ENCODE results near the gene GET3.

Gene GET3

GRCh38 chr19:12754465-12755196, 17.3 kb downstream of the GET3 start:
- no peak for DNase-seq

DNA sequence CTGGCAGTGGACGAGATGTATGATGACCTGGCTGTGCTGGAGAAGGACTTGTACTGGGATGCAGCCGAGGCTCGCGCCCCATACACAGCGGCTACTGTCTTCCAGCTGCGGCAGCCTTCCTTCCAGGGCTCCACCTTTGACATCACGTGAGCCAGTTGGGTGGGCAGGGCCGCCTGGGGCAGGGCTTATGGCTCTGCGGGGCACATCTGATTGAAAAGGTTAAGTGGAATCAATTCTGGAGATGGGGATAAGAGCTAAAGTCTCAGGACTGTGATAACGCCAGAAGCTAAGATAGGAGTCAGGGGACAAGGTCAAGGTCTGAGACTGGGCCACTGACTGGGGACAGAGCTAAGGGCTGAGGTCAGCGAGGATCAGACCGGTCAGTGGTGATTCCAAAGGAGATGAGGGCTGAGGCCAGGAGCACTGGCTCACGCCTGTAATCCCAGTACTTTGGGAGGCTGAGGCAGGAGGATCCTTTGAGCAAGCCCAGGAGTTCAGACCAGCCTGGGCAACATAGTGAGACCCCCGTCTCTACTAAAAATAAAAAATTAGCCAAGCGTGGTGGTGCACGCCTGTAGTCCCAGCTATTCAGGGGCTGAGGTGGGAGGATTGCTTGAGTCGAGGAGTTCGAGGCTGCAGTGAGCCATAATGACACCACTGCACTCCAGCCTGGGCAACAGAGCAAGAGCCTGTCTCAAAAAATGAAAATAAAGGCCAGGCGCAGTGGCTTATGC, 19.0 kb downstream of the GET3 start:
- DNase-seq = no peak

DNA sequence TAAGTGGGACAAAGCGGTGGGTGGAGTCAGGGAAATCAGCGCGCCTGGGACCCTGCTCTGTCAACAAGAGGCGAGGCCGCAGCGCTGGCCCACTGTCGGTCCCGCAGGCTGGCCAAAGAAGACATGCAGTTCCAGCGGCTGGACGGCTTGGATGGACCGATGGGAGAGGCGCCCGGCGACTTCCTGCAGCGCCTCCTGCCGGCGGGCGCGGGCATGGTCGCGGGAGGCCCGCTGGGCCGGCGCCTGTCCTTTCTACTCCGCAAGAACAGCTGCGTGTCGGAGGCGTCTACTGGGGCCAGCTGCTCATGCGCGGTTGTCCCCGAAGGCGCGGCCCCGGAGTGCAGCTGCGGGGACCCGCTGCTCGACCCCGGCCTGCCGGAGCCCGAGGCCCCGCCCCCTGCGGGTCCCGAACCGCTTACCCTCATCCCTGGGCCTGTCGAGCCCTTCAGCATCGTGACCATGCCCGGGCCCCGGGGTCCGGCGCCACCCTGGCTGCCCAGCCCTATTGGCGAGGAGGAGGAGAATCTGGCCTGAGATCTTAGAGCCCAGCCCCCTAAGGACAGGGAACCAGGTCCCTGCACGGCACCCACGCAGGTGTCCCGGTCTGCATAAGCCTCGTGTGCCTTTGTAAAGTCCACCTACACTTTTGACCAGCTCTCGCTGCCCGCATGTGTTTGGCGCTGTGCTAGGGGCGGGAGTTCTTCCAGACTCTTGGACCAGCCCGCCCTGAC, 20.4 kb downstream of the GET3 start:
- peak; percentile 64 for DNase-seq

DNA sequence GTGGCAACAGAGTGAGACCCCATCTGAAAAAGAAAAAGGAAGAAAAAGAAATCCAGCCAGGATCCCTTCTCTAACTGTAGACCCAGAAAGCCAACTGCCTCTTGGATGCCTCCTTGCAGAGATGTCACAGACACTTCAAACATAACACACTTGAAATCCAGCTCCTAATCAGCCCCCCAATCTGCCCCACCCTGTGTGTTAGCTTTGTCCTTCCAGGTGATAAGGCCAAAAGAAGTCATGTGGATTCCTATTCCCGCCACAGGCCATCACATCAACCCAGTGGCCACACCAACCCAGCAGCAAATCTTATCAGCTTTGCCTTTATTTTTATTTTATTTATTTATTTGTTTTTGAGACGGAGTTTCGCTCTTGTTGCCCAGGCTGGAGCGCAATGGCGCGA, 22.4 kb downstream of the GET3 start:
- no peak for DNase-seq

DNA sequence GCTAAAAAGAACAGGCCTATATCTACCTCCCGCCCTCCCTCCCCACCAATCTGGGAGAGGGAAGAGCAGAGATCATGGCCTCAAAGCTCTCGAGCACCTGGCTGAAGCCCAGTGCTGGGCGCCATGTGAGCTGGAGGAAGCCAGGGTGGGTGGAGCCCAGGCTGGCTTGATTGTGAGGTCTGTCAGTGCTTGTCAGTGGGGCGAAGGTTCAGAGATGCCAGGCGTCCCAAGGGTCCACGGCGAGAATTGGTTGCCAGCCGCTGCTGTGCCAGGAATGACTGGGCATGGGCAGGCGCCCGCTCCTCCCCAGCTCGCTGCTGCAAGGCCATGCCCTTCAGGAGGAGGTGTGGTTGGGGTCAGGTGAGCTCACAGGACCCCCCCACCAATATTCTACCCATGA, 25.8 kb downstream of the GET3 start:
- no peak for DNase-seq

DNA sequence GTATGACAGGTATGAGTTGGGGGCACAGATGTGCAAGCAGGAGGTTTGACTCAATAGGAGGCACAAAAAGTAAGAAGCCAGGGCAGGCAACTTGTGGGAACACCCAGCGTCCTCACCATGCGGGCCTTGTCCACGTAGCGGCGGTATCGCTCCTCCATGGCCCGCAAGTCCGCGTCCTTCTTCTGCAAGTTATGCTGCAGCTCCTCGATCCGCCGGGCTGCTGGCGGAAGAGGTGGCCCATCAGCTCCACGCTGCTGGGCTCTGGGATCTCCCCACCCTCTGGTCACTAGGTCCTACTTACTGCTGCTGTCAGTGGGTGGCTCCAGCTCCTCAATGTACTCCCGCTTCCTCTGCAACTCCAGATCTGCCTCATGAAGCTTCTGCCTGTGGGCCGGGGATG, 27.4 kb downstream of the GET3 start:
- DNase-seq = no peak

- no peak for DNase-seq
Observed at GRCh38 chr19:12766051-12766521, 28.8 kb downstream of the GET3 start.

DNA sequence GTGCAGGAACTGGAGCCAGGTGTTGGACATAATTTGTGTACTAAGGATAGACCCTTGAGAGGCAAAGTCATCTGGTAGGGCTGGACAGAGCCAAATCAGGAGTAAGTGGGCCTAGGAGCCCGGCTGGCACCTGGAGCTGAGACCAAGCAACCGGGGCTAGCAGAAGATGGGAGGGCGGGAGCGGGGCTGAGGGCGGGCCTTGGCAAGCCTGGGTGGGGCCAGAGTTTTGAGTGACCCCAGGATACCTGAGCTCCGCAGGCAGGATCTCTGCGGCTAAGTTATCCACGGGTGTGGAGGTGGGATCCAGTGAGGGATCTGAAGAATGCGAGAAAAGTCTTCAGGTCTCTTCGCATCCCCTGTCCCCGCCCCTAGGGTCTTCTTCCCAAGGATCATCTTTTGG, 29.9 kb downstream of the GET3 start:
- DNase-seq = no peak

DNA sequence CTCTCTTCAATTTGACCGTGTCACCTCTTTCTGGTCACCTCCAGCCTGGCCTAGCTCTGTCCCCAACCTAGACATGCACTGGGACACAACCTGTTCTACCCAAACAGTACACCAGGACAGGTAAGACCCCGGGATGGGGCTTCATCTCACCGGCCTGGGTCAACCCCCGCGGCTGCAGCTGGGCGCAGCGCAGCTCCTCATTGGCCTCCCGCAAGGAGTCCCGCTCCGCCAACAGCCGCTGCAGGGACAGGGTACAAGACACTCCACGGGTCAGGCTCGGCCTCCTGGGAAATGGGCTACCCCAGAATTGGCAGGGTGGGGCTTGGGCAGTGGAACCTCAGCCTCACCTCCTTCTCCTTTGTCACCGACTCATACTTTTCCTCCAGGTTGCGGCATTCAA, 30.4 kb downstream of the GET3 start:
- DNase-seq = no peak

DNA sequence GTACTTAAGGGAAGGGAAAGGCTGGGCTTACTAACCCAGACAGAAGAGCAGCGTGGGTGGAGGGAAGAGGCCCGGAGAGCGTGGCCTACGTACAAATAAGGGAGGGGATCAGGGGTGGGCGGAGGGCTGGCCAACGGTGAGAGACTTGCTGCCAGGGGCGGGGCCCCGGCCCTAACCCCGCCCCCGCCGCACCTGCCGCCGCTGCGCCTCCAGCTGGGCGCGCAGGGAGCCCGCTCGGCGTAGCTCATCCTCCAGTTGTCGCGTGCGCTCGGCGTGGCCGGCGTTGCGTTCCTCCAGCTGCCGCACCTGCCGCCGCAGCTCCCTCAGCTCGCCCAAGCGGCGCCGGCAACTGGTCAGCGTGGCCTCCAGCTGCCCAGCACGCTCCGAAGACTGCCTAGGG, 32.4 kb downstream of the GET3 start:
- no peak for DNase-seq

GRCh38 chr19:12770922-12771321, 33.6 kb downstream of the GET3 start:
- no peak for DNase-seq

DNA sequence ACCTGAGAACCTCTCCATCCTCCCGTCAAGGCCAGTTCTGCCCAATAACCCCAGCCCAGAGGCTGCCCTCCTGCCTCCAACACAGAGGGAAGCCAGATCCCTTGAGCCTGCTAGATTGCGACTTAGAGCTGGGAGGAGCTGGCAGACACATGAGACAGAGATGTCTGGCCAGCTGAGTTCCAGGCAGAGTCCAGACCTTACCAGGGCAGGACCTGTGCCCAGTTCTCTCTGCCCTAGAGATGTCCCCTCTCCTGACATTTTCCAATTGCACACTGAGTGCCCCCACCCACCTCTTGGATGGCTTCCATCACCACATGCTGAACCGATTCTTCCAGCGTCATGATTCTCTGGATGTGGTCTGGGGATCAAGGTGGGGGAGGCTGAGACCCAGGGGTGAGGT, 35.0 kb downstream of the GET3 start:
- DNase-seq = no peak

DNA sequence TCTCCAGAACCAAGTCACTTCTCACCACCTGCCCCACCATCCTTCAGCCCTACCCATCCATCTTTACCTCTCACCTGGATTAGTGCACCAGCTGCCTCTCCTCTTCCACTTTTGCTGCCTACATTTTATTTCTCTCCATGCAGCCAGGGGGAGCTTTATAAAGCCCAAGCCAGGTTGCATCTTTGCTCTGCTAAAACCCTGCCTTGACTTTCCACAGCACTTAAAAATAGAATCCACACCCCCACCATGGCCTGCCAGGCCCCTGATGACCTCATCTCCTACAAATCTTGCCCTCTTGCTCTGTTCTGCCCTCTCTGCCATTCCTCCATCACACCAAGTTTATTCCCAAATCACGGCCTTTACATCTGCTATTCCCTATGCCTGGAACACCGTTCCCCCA, 36.3 kb downstream of the GET3 start:
- DNase-seq = no peak

DNA sequence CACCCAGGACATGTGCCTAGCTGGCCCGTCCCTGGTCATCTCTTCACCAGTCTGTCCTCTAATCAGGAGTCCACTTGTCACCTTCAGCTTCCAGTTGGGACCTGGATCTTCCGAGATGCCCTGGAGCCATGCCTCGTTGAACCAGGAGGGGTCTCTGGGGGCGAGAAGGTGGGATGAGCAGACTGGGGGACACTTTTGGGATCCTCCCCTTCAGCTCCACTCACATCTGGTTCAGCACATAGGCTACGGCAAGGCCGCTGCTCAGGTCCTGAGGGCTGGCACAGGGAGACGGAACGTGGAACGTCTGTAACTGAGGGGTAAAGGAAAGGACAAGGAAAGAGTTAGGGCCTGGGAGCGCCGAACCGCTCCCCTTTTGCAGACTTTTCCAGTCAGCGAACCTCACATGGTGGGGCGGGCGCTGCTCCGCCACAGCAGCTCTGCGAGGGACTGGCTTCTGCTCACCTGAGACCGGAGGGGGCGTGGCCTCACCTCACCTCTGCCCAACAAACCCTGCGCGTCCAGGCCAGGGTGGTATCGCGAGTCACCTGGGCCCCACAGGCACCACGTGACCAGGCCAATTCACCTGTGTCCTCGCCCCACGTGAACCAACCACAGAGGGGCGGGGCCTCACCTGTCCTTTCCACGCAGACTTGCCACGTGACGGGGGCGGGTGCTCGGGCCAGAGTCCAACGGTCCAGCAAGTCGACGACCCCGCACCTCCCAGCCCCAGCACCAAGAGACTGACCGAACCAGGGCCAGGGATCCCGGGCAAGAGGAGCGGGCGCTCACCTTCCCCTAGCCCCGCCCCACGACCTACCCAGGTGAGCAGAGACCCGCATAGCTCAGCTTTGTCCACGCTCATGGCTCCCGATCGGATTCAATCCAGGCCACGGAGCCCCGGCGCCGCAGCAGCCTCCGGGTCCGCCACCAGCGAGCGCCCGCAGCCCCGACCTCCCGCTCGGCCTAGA, 37.6 kb downstream of the GET3 start, which contains the start of gene HOOK2:
Gene HOOK2, minus strand, starts transcription at position 965 of the 968 bp plus-strand sequence. Its CDS starts 103 bp downstream, at position 862.
- DNase-seq = peak; percentile 94

GRCh38 chr19:12777217-12778016, 40.1 kb downstream of the GET3 start:
- peak; percentile 76 for DNase-seq

- peak; percentile 79 for DNase-seq
Observed at GRCh38 chr19:12778017-12778904, 41.0 kb downstream of the GET3 start.

GRCh38 chr19:12778905-12779161, 41.5 kb downstream of the GET3 start:
- DNase-seq = no peak

DNA sequence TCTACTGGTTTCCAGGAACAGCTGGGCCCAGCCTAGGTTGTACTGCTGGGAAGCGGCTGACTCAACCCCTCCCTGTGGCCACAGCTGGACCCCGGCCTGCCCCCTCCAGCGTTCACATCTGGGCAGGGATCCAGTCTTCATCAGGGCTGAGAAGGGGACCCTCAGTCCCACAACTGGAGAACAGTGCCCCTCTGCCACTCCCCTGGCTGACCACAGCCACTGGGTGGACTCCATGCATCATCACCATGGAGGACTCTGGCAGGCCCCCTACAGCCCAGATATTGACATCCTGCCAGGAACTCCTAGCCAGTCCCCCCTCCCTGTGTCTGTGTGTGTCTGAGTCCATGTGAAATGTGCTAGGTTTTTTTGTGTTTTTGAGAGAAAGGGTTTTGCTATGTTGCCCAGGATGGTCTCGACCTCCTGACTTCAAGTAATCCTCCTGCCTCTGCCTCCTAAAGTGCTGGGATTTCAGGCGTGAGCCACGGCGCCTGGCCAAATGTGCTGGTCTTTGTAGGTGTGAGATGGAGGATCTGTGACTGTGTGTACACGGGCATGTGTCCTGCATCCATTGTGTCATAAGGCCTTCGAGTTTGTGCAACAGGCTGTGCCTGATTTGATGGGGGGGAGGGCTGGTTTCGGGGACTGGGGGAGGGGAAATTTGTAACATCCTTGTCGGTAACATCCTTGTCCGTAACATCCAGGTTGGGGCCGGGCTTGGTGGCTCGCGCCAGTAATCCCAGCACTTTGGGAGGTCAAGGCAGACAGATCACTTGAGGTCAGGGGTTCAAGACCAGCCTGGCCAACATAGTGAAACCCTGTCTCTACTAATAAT, 42.1 kb downstream of the GET3 start:
- peak; percentile 31 for DNase-seq

DNA sequence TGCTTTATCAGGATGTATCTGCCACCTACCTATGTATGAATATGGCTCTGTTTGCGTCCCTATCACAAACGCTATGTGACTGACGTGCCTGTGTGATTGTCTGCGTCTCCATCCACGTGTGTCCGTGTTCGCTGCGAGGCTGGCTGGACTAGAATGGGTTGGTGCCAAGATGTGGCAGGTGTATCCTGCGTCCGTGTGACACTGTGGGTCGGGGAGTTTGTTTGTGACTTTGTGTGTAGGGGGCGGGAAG, 44.8 kb downstream of the GET3 start:
- no peak for DNase-seq
